GM18907 (cell line): Measurements from ENCODE around the gene ABT1.

Experiments
- ATAC-seq: cut with Tn5 transposase; IDR thresholded peaks from one replicate; pipeline ENCODE4 v1.9.1; 2021; ENCODE audit warnings: mild to moderate bottlenecking, moderate library complexity; ENCODE audit not compliant: unreplicated experiment

Gene ABT1

DNA sequence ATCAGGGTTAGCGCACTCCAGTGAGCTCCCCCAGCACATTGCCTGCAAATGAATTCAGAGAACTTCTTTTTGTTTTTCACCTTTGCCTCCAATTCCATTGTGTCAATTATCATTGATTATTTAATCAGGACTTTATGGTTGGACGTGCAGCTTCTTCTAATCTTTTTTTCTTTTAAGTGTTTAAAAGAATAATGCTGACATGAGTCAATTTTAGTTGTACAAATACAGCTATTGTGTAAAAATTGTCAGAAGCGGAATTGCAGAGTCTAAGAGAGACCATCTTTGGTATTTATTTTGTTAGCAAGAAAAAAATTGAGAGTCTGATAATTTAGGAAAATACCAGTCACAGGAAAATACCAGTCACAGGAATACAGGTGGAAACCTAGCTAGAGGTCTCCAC is 5.5 kb downstream of the ABT1 start:
- no peak for ATAC-seq

DNA sequence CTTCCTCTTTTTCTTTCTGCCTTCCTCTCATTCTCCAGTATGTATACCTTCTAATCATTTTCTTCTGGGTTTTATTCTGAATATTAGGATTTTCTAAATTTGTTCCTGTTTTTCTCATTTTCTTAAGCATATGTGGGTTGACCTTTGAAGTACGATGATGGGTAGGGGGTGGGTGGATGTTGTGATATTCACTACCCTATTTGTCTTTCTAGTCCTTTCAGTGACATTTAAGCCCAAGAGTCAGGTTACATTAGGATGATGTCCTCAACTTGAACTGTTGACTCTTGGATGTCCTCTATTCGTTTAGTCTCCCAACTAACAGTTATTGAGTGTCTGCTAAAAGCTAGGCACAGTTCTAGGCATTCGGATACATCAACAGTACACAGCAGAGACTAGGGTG is 7.3 kb downstream of the ABT1 start:
- ATAC-seq, result no peak

DNA sequence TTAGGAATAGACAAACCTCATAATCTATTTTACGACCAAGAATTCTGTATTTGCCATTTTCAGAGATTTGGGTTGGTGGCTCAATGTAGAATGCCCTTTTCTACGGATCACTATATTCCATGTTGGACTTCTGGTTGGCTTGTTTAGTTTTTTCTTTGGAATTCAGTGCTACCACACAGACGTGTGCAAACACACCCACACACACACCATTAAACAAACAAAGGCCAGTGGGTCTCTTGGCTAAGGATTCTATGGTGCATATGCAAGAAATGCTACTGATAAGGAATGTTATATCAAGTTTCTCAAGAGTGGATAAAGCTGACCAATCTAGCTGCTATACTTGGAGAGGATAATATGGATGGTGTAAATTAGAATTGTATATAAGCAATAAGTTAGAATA is 8.0 kb downstream of the ABT1 start:
- ATAC-seq, result no peak

DNA sequence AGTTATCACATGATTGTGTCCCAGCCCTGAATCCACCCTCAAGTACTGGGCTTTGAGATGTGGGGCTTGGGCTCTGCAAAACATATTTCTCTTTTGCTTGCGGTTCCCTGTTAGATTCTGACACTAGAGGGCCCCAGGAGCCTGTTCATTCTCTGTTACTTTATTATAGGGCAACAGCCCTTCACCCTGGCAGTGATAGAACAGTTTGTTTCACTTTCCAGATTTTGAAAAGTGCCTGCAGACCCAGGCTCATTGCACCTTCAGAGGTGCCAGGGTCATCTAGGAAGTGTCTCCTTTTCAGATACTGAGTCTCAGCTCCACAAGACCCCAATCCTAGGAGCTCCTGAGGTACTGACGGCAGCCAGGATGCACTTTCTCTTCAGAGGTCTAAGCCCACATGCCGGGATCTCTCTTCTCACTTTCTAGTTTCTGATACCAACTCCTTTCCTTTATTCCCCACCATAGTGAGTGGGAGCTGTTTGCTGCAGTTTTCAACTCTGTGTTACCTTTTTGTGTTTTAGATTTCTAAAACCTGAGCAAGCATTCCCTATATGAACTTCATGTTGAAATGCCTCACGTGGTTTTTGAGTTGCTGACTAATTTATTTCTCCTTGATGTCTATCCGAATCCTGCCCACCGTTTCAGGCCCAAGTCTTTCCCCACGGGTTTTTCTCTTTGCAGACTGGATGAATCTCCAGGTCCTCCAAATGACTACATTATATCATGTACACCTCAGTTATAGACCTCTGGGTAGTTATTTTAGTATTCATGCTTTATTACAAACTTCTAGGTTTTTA is 10.9 kb downstream of the ABT1 start:
- ATAC-seq, result peak; percentile 78

DNA sequence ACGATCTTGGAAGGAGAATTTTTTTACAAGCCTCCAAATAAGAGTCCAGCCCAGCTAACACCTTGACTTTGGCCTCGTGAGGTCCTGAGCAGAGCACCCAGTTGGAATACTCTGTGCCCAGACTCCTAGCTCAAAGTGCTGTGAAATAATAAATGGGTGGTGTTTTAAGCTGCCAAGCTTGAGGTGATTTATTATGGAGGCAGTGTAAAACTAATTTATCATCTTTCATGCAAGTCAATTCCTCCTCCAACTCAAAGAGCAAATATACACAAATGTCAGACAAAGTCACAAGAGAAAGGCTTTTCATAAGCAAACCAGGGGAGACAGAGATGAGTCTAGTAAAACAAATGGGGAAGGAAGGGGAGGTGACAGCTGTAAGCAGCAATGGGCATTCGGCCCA is 12.7 kb downstream of the ABT1 start:
- no peak for ATAC-seq

DNA sequence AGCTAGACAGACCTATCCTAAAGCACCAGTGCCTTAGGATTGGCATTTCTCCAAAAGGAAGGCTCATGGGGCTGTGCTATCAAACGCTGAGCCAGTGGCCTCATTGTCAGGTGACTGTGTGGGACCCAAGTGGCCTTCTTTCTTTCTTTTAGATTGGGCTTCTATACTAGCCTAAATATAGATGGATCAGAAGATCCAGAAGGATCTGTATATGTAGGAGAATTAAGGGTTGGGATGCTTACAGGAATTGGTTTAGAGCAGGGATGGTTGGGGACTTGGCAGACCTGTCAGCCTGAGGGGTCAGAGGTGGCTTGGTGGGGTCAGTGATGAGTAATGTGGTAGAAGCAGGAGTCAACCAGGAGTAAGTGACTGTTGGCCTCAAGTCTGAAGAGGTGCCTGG is 14.8 kb downstream of the ABT1 start:
- no peak for ATAC-seq

DNA sequence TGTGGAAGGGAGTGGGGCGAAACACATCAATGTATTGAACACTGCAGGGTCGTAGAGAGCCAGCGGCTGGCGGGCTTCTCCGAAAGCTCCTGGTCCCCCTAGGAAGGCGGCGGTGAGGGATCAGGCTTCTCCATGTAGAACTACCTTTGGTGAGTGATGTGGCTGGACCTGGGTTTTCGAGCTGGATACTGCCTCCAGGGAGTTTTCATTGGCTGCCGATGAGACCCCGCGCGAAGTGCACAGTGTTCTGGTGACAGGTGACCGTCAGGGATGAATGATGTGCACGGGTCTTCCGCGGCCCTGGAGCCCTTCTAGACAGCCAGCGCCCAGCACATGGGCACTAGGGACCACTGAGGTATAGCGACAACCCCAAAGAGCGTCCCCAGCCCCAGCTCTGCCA is 16.4 kb downstream of the ABT1 start:
- no peak for ATAC-seq

DNA sequence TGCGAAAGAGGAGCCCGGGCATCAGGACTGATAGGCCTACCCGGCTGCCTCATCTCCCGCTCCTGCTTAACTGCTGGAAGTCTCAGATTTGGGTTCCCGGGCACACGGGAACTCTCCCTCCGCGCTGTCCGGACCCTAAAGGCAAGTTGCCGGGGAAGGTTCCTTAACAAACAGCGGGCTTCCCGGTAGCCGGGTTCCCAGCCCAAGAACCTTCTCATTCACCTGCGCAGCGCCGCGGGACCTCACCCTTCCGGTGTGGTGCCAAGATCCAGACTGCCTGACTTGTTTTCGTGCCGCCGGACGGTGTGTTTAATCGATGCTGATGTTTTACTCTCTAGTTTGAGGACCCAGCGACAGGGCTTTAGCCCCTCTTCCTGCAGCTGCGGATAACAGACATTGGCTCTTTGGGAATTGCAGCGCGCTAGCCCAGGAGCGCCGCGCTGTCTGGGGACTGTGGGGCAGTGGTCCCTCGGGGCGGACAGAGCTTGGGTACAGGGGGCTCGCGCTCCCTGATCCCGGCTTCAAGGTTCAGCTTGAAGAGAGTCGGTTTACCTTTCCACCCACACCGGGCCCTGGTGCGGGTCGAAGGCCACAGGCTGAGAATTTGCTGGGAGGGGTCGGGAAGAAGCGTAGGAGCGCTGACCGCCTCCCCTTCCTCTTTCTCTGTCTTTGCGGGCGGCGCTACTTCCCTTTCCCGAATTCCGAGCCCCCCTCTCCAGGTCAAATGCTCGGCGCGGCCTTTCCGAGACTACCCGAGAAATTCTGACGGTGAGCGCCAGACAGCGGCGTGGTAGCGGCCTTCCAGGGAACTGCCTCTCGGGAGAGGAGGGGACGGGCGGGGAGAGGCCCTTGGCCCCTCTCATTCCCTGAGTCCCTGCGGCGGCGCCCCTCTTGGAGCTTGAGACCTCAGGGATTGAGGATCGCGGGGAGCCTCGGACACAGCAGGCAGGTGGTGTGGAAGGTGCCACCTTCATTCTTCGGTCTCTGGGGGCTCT is 17.2 kb downstream of the ABT1 start:
- no peak for ATAC-seq

DNA sequence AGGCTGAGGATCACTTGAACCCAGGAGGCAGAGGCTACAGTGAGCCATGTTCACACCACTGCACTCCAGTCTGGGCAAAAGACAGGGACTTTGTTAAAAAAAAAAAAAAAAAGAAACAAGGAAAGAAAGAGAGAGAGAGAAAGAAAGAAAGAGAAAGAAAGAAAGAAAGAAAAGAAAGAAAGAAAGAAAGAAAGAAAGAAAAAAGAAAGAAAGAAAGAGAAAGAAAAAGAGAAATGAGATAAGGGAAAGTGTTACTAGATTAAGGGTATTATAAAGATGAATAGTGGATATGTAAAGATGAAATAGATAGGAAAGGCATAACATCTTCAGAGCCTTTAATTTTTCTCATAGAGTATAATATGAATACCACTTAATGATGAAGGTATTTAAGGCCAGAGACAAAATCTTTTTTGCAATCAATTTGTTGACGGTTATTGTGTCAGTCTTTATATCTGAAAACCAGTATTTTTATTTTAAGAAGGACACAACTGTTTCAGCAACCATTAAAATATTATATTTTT is 26.6 kb downstream of the ABT1 start:
- ATAC-seq, result no peak

DNA sequence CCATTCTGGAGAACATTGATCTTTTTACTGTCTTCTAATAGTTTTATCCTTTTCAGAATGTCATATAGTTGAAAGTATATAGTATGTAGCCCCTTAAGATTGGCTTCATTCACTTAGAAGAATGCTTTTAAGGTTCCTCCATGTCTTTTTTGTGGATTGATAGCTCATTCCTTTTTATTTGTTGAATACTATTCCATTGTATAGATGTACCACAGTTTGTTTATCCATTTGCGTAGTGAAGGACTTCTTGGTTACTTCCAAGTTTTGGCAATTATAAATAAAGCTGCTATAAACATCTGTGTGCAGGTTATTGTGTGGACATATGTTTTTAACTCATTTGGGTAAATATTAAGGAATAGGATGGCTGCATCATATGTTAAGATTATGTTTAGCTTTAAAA is 27.8 kb downstream of the ABT1 start:
- ATAC-seq, result no peak

DNA sequence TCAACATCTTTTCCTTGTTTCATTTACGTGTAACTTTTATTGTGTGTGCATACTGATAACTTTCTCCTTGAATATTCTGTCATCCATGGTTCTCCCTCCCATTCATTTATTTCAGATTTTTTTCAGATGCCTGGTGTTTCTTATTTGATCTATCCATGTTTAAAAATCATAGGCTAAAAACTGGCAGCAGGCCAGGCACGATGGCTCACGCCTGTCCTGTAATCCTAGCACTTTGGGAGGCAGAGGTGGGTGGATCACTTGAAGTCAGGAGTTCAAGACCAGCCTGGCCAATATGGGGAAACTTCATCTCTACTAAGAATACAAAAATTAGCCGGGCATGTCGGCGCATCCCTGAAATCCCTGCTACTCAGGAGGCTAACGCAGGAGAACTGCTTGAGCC is 31.1 kb downstream of the ABT1 start:
- ATAC-seq, result no peak

DNA sequence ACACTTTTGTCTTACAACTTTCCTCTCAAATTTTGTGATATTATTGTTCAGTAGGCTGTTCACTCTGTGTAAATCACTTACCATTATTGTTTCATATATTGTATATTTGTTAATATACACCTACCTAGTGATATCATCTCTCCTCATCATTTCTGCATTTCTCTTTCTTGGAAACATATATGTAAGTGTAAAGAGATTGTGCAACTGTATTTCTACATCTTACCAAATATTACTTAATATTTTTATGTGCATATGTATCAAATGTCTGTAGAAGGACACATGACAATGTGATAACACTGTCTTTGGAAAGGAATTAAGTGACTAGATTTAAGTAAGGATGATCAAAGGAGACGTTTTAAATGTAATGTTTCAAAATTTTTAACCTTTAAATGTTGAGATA is 32.6 kb downstream of the ABT1 start:
- ATAC-seq, result no peak

DNA sequence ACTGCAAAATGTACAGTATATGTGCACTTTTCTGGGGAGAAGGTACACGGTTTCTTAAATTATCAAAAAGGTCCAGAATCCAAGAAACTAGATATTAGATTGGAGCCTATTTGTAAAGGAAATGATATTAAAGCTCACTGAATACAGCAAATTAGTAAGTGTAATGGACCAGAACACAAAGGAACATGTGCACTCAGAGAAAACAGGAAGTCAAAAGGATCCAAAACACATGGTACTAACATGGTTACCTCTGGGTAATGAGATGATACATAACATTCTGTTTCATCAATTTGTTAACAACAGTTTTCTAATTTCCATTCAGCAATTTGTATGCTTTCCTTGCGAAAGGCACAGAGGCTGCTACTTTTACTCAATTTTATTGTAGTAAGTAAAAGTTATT is 44.1 kb downstream of the ABT1 start:
- ATAC-seq, result no peak

DNA sequence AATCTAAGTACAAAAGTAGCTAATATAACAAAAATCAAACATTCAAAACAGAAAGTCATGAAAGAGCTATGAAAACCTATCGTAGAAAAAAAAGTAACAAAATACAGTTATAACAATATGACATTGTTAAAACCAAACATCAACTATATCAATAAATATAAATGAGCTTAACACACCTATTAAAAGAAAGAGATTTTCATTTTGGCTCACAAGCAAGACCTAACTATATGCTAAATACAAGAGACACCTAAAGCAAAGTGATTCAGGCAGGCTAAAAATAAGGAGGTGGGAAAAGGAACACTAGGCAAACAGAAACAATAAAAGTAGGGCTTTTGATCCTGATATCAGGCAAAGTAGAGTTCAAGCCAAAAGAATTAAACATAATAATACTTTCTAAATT is 49.3 kb downstream of the ABT1 start:
- no peak for ATAC-seq
